H1 (cell line): ENCODE measurements around the gene PRPH2. TPM values are rescaled to one million over a fixed set of nuclear protein-coding genes. Genes with fewer than 3 reads are reported as not detected.

ENCODE experiments used
- CTCF ChIA-PET: fragments of 300-600 bp; sonication (Branson Sonifier 250); formaldehyde crosslinking; loops from one replicate; lab custom pipeline; 2021; ENCODE audit not compliant: partially characterized antibody; lab: Charles Lee
- POLR2A ChIA-PET: fragments of 300-600 bp; sonication (Branson Sonifier 250); formaldehyde crosslinking; loops from one replicate; lab custom pipeline; 2021; ENCODE audit warnings: inconsistent platforms; ENCODE audit not compliant: partially characterized antibody; lab: Charles Lee
- DNase-seq, 2 experiments: peaks; one replicate each; pipeline versions ENCODE4 v3.0.0 to v3.0.0-alpha.2; 2010 to 2022; ENCODE audit warnings: low spot score in 2 of 2, low read depth in 1 of 2, mixed read lengths in 1 of 2
- FAIRE-seq: peaks from 2 replicates; lab custom pipeline; 2011; peaks lifted over from hg19 to GRCh38; lab: Jason Lieb, UNC
- H2AFZ ChIP-seq: 2 replicates; pipeline ENCODE4 v1.8.1; 2012; ENCODE audit warnings: low read length, inconsistent platforms
- H2AK5ac ChIP-seq: 2 replicates; pipeline ENCODE4 v1.6.1; 2013; ENCODE audit warnings: low read depth, low read length
- H2BK120ac ChIP-seq: replicated peaks from 2 replicates; pipeline ENCODE3; 2013; ENCODE audit warnings: low read depth, low read length, inconsistent platforms
- H2BK12ac ChIP-seq: 2 replicates; pipeline ENCODE4 v1.6.1; 2013; ENCODE audit warnings: low read depth, low read length
- H2BK15ac ChIP-seq: 2 replicates; pipeline ENCODE4 v1.6.1; 2013; ENCODE audit warnings: low read length
- H2BK20ac ChIP-seq: 2 replicates; pipeline ENCODE4 v1.6.1; 2013; ENCODE audit warnings: low read length
- H2BK5ac ChIP-seq: 2 replicates; pipeline ENCODE4 v1.6.1; 2013; ENCODE audit warnings: low read depth, low read length
- H3K14ac ChIP-seq: 2 replicates; pipeline ENCODE4 v1.6.1; 2013; ENCODE audit warnings: inconsistent platforms; ENCODE audit not compliant: insufficient read length
- H3K18ac ChIP-seq: 2 replicates; pipeline ENCODE4 v1.6.1; 2013; ENCODE audit warnings: low read length; ENCODE audit errors: extremely low read depth
- H3K23ac ChIP-seq: 2 replicates; pipeline ENCODE4 v1.6.1; 2013; ENCODE audit warnings: inconsistent platforms; ENCODE audit not compliant: insufficient read length
- H3K23me2 ChIP-seq: 2 replicates; pipeline ENCODE4 v1.6.1; 2013; ENCODE audit warnings: low read depth, low read length
- H3K27ac ChIP-seq: 2 replicates; pipeline ENCODE4 v1.6.1; 2011; ENCODE audit warnings: low read depth, low read length, inconsistent platforms
- H3K27me3 ChIP-seq, 4 experiments: replicated peaks in 1 of 4; 1 replicate in 1 of 4; 2 replicates in 3 of 4; pipeline versions ENCODE4 v1.6.1 to v1.8.1; 2011 to 2013; ENCODE audit warnings: low read length in 3 of 4, mild to moderate bottlenecking in 3 of 4, inconsistent platforms in 2 of 4, mixed read lengths in 2 of 4, moderate library complexity in 1 of 4; ENCODE audit not compliant: control insufficient read depth in 3 of 4, insufficient read depth in 3 of 4; ENCODE audit errors: extremely low read depth in 1 of 4
- H3K36me3 ChIP-seq, 4 experiments: 2 replicates each; pipeline versions ENCODE4 v1.6.1 to v1.8.1; 2011 to 2013; ENCODE audit warnings: mild to moderate bottlenecking in 4 of 4, low read length in 3 of 4, moderate library complexity in 2 of 4, control low read depth in 1 of 4, inconsistent platforms in 1 of 4; ENCODE audit not compliant: insufficient read depth in 4 of 4, control insufficient read depth in 2 of 4
- H3K4ac ChIP-seq: replicated peaks from 2 replicates; pipeline ENCODE3; 2013; ENCODE audit warnings: low read length, low read depth, mixed read lengths, inconsistent platforms; ENCODE audit not compliant: insufficient read length
- H3K4me1 ChIP-seq, 4 experiments: replicated peaks in 1 of 4; 1 replicate in 1 of 4; 2 replicates in 3 of 4; pipeline versions ENCODE4 v1.6.1 to v1.8.1; 2011 to 2013; ENCODE audit warnings: low read length in 3 of 4, inconsistent platforms in 2 of 4, mixed read lengths in 1 of 4; ENCODE audit not compliant: insufficient read depth in 4 of 4, control insufficient read depth in 3 of 4
- H3K4me2 ChIP-seq, 2 experiments: 2 replicates each; pipeline versions ENCODE4 v1.6.1 to v1.8.1; 2011 to 2013; ENCODE audit warnings: low read depth in 2 of 2, low read length in 2 of 2, control low read depth in 1 of 2, inconsistent platforms in 1 of 2, mild to moderate bottlenecking in 1 of 2; ENCODE audit not compliant: insufficient read depth in 1 of 2
- H3K4me3 ChIP-seq, 4 experiments: fragments of 200-600, 300-600 bp in 1 of 4; sonication (generic), shearing (Covaris generic), sonication (Bioruptor Twin) in 1 of 4; 2 replicates each; pipeline versions ENCODE4 v1.5.1 to v1.8.1; 2011 to 2016; ENCODE audit warnings: low read length in 4 of 4, low read depth in 3 of 4, control low read depth in 2 of 4, inconsistent platforms in 2 of 4, mild to moderate bottlenecking in 2 of 4, mixed read lengths in 1 of 4, moderate library complexity in 1 of 4; ENCODE audit not compliant: insufficient read depth in 2 of 4; ENCODE audit errors: extremely low read depth in 1 of 4
- H3K56ac ChIP-seq: replicated peaks from 2 replicates; pipeline ENCODE3; 2013; ENCODE audit warnings: low read depth, mild to moderate bottlenecking, mixed read lengths, low read length, inconsistent platforms; ENCODE audit not compliant: insufficient read length
- H3K79me1 ChIP-seq: 2 replicates; pipeline ENCODE4 v1.6.1; 2013; ENCODE audit warnings: low read depth, low read length, control low read depth
- H3K79me2 ChIP-seq, 2 experiments: 2 replicates each; pipeline versions ENCODE4 v1.6.1 to v1.8.1; 2012 to 2013; ENCODE audit warnings: low read length in 2 of 2, mild to moderate bottlenecking in 2 of 2, inconsistent platforms in 1 of 2; ENCODE audit not compliant: insufficient read depth in 2 of 2, control insufficient read depth in 1 of 2
- H3K9ac ChIP-seq, 4 experiments: replicated peaks in 1 of 4; 1 replicate in 1 of 4; 2 replicates in 3 of 4; pipeline versions ENCODE4 v1.6.1 to v1.8.1; 2011 to 2013; ENCODE audit warnings: low read depth in 3 of 4, low read length in 3 of 4, control low read depth in 2 of 4, mild to moderate bottlenecking in 2 of 4, moderate library complexity in 2 of 4, inconsistent platforms in 1 of 4; ENCODE audit errors: extremely low read depth in 1 of 4
- H3K9me3 ChIP-seq, 2 experiments: 2 replicates each; pipeline versions ENCODE4 v1.6.1 to v1.8.1; 2012 to 2013; ENCODE audit warnings: mild to moderate bottlenecking in 2 of 2, moderate library complexity in 2 of 2, control low read depth in 1 of 2, inconsistent platforms in 1 of 2, low read depth in 1 of 2, low read length in 1 of 2, mixed read lengths in 1 of 2; ENCODE audit not compliant: insufficient read depth in 2 of 2
- H4K20me1 ChIP-seq, 2 experiments: replicated peaks in 1 of 2; 2 replicates each; pipeline versions ENCODE3 to v1.8.1; 2011 to 2013; ENCODE audit warnings: inconsistent platforms in 2 of 2, low read length in 2 of 2, mild to moderate bottlenecking in 1 of 2; ENCODE audit not compliant: insufficient read depth in 2 of 2, control insufficient read depth in 1 of 2
- H4K5ac ChIP-seq: 2 replicates; pipeline ENCODE4 v1.6.1; 2013; ENCODE audit warnings: low read length, low read depth, mixed read lengths, inconsistent platforms; ENCODE audit not compliant: insufficient read length
- H4K8ac ChIP-seq: 2 replicates; pipeline ENCODE4 v1.8.0; 2013; ENCODE audit warnings: mild to moderate bottlenecking, moderate library complexity, low read length, inconsistent platforms; ENCODE audit not compliant: insufficient read depth; ENCODE audit errors: extremely low read depth
- H4K91ac ChIP-seq: replicated peaks from 2 replicates; pipeline ENCODE3; 2013; ENCODE audit warnings: low read length, mixed read lengths, inconsistent platforms; ENCODE audit not compliant: insufficient read length
- ASH2L ChIP-seq: fragments of 200-600, 300-600 bp; sonication (generic); IDR thresholded peaks from one replicate; pipeline ENCODE4 v1.7.1; 2017; ENCODE audit warnings: low read length
- ATF2 ChIP-seq: IDR thresholded peaks from 2 replicates; pipeline ENCODE4 v1.6.1; 2012; ENCODE audit warnings: low read length, inconsistent platforms
- FOSL1 ChIP-seq: IDR thresholded peaks from 2 replicates; pipeline ENCODE4 v1.6.1; 2011; ENCODE audit warnings: mild to moderate bottlenecking, low read depth, low read length, moderate library complexity; ENCODE audit not compliant: insufficient read depth
- JUND ChIP-seq: IDR thresholded peaks from 2 replicates; pipeline ENCODE4 v1.6.1; 2011; ENCODE audit warnings: mild to moderate bottlenecking, improper control_type of control experiment, low read length
- MAX ChIP-seq: IDR thresholded peaks from 2 replicates; pipeline ENCODE4 v1.6.1; 2012; ENCODE audit warnings: inconsistent platforms
- RBBP5 ChIP-seq: IDR thresholded peaks from 2 replicates; pipeline ENCODE4 v1.7.1; 2012; ENCODE audit warnings: low read depth, mild to moderate bottlenecking, inconsistent platforms, low read length, moderate library complexity, borderline replicate concordance
- SAP30 ChIP-seq: fragments of 300-600 bp; sonication (generic); IDR thresholded peaks from 2 replicates; pipeline ENCODE4 v1.7.1; 2012; ENCODE audit warnings: low read length, moderate library complexity, mild to moderate bottlenecking, inconsistent platforms; ENCODE audit not compliant: insufficient read depth, insufficient replicate concordance
- SP1 ChIP-seq: IDR thresholded peaks from 2 replicates; pipeline ENCODE4 v1.6.1; 2011; ENCODE audit warnings: low read depth, low read length
- SP4 ChIP-seq: IDR thresholded peaks from 2 replicates; pipeline ENCODE4 v1.6.1; 2012; ENCODE audit warnings: low read length, inconsistent platforms
- TAF1 ChIP-seq: IDR thresholded peaks from 2 replicates; pipeline ENCODE4 v1.6.1; 2011; ENCODE audit warnings: mild to moderate bottlenecking, low read depth, low read length
- WGBS, 2 experiments: shearing (Covaris generic) in 1 of 2; methylation state at CpG; one replicate each; pipeline versions ENCODE4 v1.1.6 to v1.1.7; 2013 to 2015; ENCODE audit warnings: low lambda C conversion rate in 2 of 2, mixed read lengths in 2 of 2, inconsistent platforms in 1 of 2, low coverage in 1 of 2, missing lambda C conversion rate in 1 of 2; ENCODE audit not compliant: insufficient replicate concordance in 2 of 2, insufficient coverage in 1 of 2, insufficient read length in 1 of 2; ENCODE audit errors: extremely low coverage in 1 of 2, missing lambda C conversion rate in 1 of 2; 5-methylcytosine and 5-hydroxymethylcytosine counted together
- polyA plus RNA-seq, 7 experiments: library from polyadenylated mRNA; depleted of rRNA in 3 of 7; stranded (reverse) in 5 of 7; unstranded in 2 of 7; fragments of >200 nt in 5 of 7; fragments of 200-250 nt in 2 of 7; gene quantifications; 1 replicate in 5 of 7; 2 replicates in 1 of 7; 4 replicates in 1 of 7; pipeline versions ENCODE4 v1.2.1 to v1.2.3, GENCODE V29; 2011 to 2013; ENCODE audit warnings: missing spikeins in 2 of 7, mixed read lengths in 2 of 7
- total RNA-seq: library from RNA; stranded (reverse); fragmentation: NEBNext Ultra II Directional; extraction: Animal tissue kit (Norgen Biotek cat#: 25700); gene quantifications from 2 replicates; pipeline ENCODE4 v1.2.1, GENCODE V29; 2021

PRPH2 gene
- total and polyA plus RNA-seq, 2 of the 8 experiments (the other 6 are each of a cell fraction or from before 2014, with no cell fraction given) = 0.23 to 0.65 TPM

- no peak overlapping the region for H3K23ac ChIP-seq
- CTCF ChIA-PET = no interaction called here
- H3K4me3 ChIP-seq = no peak overlapping the region
- H2BK15ac ChIP-seq = no peak overlapping the region
- DNase-seq (no peak), FAIRE-seq (no peak)
- no peak overlapping the region for H2BK12ac ChIP-seq
- peak overlapping the region; percentile 63; the same call in 1 of the 2 replicates for H2AFZ ChIP-seq
- no peaks in the 10 kb centered on the region for H3K23me2 ChIP-seq
- no peak overlapping the region for H2BK20ac ChIP-seq
- H3K79me2 ChIP-seq = no peaks in the 10 kb centered on the region
- WGBS, 2 experiments = 78% methylated on average over 9 of the region's 9 CpGs; no CpG with 5 or more reads in 1 of the 2 experiments
- H2BK120ac ChIP-seq = no peak overlapping the region
- POLR2A ChIA-PET = interaction anchor here (0.7 kb wide), 1 partner anchor 99 kb away, joined by 3 read pairs; no protein-coding TSS in a partner anchor
- no peaks in the 10 kb centered on the region for H3K79me1 ChIP-seq
- no peak overlapping the region for H4K91ac ChIP-seq
- H3K18ac ChIP-seq = no peak overlapping the region; the same call in 1 of the 2 replicates
- H3K14ac ChIP-seq = no peak overlapping the region
- no peak overlapping the region for H3K9ac ChIP-seq
- peaks cover 2 to 7% (median 4%) of the 10 kb centered on the region in 4 experiments; a peak in 4 of 7 replicates for H3K4me1 ChIP-seq
- no peaks in the 10 kb centered on the region for H3K36me3 ChIP-seq
- peaks cover 5 to 6% of the 10 kb centered on the region in 2 experiments; a peak in 1 of 4 replicates for H3K9me3 ChIP-seq
- H3K4me2 ChIP-seq = peak overlapping the region in 1 of 2 experiments; percentile 22; a peak in 1 of 4 replicates
- H2BK5ac ChIP-seq = 0 out of 2 replicates have a peak overlapping the region, but pooled peaks have one; percentile 9
- H3K56ac ChIP-seq = no peak overlapping the region
- 0 out of 2 replicates have a peak overlapping the region, but pooled peaks have one; percentile 70 for H3K27ac ChIP-seq
- no peak overlapping the region for H4K5ac ChIP-seq
- peak overlapping the region; percentile 74; the same call in 1 of the 2 replicates for H4K8ac ChIP-seq
- no peak overlapping the region for H3K4ac ChIP-seq
- H2AK5ac ChIP-seq = no peak overlapping the region
- H4K20me1 ChIP-seq = no peaks in the 10 kb centered on the region
- TF ChIP-seq ATF2 (no peak), RBBP5 (peak; percentile 90), SP1 (peak; percentile 61; the same call in 1 of the 2 replicates), MAX (no peak), ASH2L (peak; percentile 60), SAP30 (no peak), JUND (no peak), TAF1 (0 out of 2 replicates have a peak, but pooled peaks have one; percentile 45), SP4 (no peak), FOSL1 (no peak)
- H3K27me3 ChIP-seq = no peaks in the 10 kb centered on the region; a peak in 1 of 7 replicates
These were observed 12.1 kb downstream of the PRPH2 start for GRCh38 chr6:42710316-42710715.
